GM10847 (cell line): ENCODE data around the gene XPO5.

Experiments
- POLR2A ChIP-seq: IDR thresholded peaks from 2 replicates; pipeline ENCODE4 v1.6.1; 2011; ENCODE audit not compliant: insufficient read length; ENCODE audit errors: extremely low read depth

The XPO5 gene

GRCh38 chr6:43606019-43606418 is 30.2 kb upstream of the XPO5 start:
- no peak for TF ChIP-seq POLR2A

- TF ChIP-seq POLR2A, result no peak
These were observed 28.3 kb upstream of the XPO5 start for GRCh38 chr6:43604174-43604573.

DNA sequence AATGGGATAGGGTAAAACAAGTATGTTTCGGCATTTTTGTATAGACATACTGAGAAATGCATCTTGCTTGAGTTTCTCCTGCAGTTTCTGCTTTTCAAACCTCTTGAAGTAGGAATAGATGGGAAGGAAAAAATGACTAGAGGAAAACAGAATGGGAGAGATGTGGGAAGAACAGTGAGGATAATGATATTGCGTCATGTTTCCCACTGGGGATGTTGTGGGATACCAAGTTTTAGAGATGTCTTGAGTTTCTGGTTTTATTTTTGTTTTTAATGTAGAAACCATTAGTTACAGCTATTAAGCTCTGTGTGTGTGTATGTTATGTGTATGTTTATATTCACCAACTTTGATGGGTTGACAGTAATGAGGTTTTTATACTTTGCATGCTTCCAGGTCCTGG is 24.8 kb upstream of the XPO5 start:
- no peak for TF ChIP-seq POLR2A

- no peak for TF ChIP-seq POLR2A
These were observed 18.1 kb upstream of the XPO5 start for GRCh38 chr6:43593938-43594337.

DNA sequence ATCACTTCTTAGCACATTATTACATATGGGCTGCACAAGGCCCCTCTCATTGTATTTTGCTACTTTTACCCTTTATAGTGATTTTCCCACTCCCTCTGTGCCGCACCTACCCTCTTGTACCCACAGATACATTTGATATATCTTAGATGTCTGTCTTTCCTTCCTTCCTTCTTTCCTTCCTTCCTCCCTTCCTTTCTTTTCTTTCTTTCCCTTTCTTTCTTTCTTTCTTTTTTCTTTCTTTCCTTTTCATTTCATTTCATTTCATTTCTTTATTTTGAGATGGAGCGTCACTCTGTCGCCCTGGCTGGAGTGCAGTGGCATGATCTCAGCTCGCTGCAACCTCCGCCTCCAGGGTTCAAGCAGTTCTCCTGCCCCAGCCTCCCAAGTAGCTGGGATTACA is 12.4 kb upstream of the XPO5 start:
- TF ChIP-seq POLR2A, result no peak

GRCh38 chr6:43584892-43585570 is 9.2 kb upstream of the XPO5 start:
- no peak for TF ChIP-seq POLR2A

GRCh38 chr6:43582911-43583310 is 7.1 kb upstream of the XPO5 start:
- TF ChIP-seq POLR2A, result no peak

GRCh38 chr6:43579171-43579570 is 3.3 kb upstream of the XPO5 start:
- no peak for TF ChIP-seq POLR2A

DNA sequence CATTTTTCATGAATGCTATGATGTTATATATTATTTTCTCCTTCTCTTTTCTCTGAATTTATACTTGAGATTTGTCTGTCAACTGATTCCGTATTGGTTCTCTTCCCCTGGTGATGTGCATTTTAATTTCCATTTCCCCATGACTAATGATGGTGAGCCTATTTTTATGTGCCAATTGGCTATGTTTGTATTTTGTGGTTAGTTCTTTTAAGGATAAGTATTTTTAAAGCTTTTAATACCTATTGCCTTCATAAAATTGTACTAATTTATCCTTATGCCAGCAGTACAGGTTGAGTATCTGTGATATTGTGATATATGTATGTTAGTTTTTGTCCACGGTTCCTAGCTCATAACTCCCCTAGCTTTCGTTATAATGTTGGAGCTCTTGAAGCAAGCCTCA is 2.9 kb upstream of the XPO5 start:
- no peak for TF ChIP-seq POLR2A

DNA sequence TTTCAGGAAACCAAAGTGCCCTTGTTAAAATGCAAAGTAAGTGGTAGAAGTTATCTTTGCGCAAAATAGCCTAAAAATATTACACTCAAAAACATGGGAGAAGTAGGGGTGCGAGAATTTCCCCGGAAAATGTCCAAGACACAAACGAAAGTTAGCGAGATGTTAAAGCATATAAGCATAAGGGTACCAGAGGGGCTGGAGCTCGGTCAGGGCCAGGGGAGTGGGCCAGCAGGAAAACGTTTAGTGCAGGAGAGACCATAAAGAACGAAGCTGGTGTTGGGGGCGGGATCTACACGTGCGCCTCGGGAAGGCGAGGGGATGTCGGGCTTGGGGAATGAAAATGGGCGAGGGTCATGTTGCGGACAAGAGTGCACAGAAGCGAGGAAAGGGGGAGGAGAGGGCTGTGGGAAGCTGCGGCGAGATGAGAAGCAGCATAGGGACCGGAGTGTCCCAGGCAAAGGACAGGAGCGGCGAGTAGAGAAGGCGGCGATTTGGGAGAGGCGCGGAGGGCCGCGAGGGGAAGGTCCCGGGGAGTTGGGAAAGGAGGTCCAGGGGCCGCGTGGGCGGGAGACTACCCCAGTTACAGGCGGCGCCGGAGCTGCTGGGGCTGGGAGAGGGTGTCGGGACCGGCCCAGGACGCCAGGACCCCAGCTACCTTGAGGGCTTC is 600 bp downstream of the XPO5 start:
- TF ChIP-seq POLR2A, result no peak

DNA sequence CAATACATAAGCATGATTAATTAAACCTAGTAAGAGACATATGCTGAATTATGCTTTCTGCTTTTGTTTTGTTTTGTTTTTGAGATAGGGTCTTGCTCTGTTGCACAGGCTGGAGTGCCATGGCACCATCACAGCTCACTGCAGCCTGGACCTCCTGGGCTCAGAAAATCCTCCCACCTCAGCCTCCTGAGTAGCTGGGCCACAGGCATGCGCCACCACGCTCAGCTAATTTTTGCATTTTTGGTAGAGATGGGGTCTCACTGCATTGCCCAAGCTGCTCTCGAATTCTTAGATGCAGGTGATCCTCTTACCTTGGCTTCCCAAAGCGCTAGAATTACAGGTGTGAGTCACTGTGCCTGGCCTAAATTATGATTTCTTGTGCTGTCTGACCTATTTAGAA is 3.8 kb downstream of the XPO5 start:
- TF ChIP-seq POLR2A, result no peak

DNA sequence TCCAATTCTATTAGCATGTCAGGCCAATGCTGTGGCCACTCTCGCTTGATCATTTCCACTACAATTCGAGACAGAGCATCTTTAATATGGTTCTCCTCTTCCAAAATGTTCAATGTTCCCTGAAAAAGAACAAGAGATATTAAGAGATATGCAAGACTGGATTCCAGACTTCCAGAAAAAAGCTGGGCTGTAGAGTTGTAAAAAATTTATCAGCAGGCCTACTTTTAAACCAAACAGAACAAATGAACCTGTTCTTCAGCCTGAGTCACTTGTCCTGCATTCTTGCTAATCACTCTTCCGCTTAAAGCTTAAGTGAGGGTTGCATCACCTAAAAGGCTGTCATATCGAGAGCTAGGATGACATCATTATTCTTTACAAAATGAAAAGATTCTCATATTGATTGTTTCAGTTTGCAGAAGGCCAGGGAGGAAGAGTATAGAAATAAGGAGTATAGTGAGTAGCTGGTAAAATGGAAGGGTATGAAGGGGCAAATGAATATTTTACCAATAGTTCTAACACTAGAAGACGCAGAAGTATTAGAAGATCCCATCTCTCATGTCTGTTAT is 4.9 kb downstream of the XPO5 start:
- no peak for TF ChIP-seq POLR2A

- no peak for TF ChIP-seq POLR2A
These were observed 16.5 kb downstream of the XPO5 start for GRCh38 chr6:43559328-43559727.

- no peak for TF ChIP-seq POLR2A
These were observed 28.6 kb downstream of the XPO5 start for GRCh38 chr6:43547222-43547621.

GRCh38 chr6:43544461-43544860 is 31.4 kb downstream of the XPO5 start:
- TF ChIP-seq POLR2A, result no peak

DNA sequence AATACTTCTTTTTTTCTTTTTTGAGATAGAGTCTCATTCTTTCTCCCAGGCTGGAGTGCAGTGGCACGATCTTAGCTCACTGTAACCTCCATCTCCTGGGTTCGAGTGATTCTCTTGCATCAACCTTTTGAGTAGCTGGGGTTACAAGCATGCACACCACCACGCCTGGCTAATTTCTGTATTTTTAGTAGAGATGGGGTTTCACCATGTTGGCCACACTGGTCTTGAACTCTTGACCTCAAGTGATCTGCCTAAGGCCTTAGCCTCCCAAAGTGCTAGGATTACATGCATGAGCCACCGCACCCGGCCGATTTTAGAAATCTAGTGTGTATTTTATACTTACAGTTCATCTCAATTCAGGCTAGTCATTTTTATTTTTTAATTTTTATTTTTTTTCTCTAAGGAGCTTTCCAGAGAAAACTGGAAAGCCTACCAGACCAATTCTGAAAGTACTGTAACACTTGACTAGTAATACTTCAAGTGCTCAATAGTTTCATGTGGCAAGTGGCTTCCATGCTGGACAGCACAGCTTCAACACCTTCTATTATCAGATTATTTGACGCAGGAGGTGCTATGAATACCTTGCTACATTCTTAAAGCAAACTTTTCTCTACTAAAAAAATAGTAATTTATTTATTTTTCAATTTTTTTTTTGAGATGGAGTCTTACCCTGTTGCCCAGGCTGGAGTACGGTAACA is 33.9 kb downstream of the XPO5 start:
- no peak for TF ChIP-seq POLR2A
